Bone marrow (tissue), 2 donors: ENCODE results near the gene POLR2E.
A peak's percentile ranks its signal among the peaks of the same experiment; 100 is the strongest.
"Not testable (repeated sequence)": the region's sequence is repeated elsewhere in the genome, so short reads cannot be mapped to it uniquely, and the experiment has no call there.

Source experiments
- DNase-seq, 2 donors: peaks; one replicate each; lab custom pipeline; 2025; lab: John Stamatoyannopoulos, UW

Gene POLR2E

DNA sequence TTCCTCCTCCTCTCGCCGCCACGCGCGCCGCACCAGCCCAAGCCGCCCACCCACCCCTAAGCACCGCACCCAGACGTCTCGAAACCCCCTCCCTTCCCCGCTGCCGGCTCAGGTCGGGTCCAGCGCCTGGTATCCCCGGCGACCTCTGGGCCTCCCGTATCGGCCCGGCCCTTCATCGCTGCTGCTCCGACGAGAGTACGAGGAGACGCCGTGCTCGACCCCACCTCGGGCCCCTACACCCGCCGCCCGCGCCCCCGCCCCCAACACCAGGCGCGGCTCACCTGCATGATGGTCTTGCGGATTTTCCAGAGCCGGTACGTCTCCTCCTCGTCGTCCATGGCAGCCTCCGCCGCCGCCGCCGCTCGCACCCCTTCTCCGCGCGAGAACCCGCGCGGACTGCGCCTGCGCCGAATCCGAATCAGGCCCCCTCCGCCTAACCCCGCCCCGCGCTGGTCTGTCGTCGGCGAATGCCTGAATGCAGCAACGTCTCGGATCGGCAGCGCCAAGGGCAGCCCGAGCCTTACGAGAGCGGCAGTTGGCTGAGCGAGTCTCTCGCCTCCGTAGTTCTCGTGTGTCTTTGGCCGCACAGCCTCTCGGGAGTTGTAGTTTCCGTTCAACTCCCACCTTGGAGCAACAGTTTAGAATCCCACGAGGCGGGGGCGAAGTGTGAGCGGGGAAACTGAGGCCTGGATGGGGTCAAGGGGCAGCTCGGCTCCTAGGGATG, at the start of gene POLR2E:
Gene POLR2E, minus strand, starts transcription at position 398 of the 724 bp plus-strand sequence. Its CDS starts 60 bp downstream, at position 338.
- peak; percentile 90 to 94 for DNase-seq

DNA sequence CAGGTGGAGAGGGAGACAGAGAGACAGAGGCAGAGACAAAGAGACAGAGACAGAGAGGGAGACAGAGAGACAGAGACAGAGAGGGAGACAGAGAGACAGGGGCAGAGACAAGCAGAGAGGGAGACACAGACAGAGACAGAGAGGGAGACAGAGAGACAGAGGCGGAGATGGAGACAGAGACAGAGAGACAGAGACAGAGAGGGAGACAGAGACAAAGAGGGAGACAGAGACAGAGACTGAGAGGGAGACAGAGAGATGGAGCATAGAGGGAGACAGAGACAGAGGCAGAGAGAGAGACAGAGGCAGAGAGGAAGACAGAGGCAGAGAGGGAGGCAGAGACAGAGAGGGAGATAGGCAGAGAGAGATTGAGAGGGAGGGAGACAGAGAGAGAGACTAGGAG, 49.6 kb upstream of the POLR2E start:
- no peak for DNase-seq

DNA sequence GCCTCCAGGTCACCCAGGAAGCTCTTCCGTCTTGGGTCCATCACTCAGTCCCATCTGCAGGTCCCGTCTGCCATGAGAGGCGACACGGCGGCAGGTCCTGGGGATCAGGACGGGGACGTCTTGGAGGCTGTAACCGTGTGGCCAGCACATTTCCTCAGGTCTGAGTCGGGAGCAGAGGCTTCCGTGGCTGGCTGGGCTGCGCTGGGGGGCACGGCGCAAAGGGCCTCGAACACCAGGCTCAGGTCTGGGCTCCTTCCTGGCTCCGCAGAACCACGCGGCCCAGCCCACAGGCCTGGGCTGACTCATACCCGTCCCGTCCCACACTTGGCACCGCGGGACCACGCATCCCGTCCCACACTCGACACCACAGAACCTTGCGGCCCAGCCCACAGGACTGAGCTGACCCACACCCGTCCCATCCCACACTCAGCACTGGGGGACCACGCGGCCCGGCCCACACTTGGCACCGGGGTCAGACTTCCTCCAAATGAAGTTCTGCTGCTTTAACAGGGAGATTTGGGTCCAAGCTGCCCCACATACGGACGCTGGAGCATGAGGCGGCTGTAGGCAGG, 48.7 kb upstream of the POLR2E start:
- no peak for DNase-seq

DNA sequence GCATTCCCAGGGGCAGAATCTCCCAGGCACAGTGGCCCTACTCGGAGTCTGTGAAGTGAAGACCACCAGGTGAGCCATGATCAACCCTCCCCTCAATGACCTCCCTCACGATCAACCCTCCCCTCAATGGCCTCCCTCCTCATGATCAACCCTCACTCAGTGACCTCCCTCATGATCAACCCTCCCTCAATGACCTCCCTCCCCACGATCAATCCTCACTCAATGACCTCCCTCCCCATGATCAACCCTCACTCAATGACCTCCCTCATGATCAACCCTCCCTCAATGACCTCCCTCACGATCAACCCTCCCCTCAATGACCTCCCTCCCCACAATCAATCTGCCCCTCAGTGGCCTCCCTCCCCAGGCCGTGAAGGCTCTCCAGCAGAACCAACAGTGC, 46.8 kb upstream of the POLR2E start:
- DNase-seq, result no peak

DNA sequence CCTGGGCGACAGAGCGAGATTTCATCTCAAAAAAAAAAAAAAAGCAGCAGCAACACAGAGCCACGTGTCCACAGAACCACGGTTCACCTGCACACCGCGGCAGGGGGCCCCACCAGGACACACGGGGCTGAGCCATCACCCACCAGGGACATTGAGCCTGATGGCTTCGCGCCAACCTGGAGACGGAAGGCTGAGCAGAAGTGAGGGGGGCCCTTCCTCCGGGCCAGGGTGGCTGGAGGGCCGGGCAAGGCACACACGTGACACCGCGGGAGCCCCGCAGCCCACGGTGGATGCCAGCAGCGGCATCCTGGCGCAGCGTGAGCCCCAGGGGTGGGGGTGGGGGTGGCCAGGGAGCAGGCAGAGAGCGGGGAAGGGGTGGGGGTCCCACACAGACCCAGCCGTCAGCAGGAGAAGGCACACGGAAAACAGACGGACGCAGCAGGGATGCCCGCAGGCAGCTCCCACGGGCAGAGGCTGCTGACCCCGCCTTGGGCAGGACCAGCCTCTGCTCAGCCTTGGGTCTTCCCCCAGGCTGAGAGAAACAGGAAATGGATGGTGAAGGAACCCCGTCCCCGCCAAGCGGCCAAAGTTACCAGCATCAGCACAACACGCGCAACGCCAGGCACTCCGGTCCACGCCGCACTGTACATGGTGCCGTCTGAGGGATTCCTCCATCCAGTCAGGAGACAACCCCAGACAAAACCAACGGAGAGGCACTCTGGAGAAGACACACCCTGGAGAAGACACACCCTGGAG, 45.3 kb upstream of the POLR2E start:
- no peak for DNase-seq

DNA sequence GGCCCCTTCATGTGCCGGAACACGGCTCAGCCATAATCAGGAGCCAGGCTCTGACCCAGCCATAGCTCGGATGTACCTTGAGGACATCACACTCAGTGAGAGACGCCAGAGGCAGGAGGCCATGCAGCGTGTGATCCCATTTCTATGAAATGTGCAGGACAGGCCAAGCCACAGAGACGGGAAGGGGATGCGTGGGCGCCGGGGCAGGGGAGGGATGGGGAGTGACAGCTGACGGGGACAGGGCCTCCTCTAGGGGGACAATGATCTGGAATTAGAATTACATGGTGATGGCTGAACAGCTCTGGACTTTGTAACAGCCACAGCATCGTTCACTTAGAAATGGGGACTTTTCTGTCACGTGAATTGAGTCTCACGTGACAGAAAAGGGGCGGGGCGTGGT, 44.0 kb upstream of the POLR2E start:
- DNase-seq, result no peak

DNA sequence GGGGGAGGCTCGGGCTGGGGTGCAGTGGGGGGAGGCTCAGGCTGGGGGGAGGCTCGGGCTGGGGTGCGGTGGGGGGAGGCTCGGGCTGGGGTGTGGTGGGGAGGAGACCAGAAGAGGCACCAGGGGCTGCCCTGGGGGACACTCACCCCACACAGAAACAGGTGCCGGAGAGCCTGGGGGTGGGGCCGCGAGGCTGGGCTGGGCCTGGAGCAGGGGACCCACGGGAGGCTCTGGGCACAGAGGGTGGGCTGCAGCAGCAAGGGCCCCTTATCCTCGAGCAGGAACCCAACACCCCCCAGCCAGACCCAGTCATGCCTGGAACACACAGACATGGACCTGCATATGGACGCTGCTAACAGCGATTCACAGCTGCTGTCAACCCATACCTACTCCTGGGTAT, 42.9 kb upstream of the POLR2E start:
- no peak for DNase-seq

DNA sequence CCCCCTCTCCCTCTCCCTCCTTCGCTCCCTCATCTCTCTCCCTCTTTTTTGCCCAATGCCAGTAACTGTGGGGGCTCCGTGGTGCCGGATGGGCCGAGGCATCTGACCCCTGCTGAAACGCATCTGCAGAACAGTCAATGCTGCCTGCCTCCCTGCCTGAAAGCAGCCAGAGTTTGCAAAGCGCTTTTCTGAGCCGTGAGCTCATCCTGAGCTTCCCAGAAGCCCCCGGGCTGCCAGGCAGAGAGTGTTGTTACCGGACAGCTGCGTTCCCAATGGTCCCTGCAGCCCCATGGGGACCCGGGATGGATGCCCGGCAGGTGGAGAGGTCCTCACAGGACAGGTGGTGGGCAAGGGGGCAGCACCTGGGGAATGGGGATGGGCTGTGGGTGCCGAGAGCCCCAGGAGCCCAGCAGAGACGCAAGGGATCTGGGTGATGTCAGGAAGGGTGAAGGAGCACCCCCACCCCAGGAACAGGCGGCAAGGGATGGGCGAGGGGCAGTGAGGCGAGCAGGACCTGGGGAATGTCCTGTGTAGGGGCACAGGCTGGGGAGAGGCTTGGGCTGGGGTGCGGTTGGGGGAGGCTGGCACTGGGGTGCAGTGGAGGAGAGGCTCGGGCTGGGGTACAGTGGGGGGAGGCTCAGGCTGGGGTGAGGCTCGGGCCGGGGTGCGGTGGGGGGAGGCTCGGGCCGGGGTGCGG, 41.6 kb upstream of the POLR2E start:
- no peak for DNase-seq

DNA sequence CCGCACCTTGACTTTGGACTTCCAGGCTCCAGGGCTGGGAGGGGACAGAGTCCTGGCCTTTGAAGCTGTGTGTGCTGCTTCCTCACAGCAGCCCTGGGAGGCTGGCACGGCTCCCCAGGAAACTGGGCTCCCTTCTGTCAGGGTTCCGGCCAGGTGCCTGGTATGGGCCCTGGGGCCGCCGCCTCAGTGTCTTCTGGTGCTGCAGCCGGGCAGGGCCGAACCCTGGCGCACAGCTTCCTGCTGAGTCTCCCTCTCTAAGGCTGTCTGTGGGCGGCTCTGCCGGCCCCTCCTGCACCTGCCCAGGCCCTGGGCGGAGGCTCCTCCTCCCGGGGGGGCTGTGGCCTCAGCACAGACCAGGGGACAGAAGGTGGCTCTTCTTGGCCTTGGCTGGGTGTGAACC, 41.0 kb upstream of the POLR2E start:
- no peak for DNase-seq

DNA sequence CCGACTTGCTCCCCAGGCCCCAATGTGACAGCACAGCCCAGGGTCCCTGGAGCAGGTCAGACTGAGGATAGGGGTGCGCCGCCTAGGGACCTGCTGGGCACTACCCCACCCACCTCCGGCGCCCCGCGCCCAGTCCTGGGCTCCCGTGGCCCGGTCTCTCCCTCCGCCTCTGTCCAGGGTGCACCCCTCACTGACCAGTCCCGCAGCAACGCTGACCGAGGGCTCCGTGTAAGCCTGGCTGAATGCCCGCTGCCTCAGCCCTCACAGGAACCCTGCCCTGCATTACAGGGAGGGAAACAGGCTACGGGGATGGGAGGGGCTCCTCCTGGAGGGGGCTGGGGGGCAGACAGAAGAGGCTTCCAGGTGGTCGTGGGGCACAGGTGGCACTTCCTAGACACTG, 40.3 kb upstream of the POLR2E start:
- DNase-seq, result no peak

DNA sequence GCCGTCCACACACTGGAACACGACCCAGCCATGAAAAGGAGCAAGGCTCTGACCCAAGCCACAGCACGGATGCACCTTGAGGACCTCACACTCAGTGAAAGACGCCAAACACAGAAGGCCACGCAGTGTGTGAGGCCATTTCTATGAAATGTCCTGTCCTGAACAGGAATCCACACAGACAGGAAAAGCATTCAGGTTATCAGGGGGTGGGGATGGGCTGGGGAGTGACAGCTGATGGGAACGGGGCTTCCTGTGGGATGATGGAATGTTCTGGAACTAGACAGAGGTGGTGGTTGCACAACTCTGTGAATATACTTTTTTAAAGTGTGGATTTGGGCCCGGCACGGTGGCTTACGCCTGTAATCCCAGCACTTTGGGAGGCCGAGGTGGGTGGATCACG, 39.3 kb upstream of the POLR2E start:
- DNase-seq, result no peak

DNA sequence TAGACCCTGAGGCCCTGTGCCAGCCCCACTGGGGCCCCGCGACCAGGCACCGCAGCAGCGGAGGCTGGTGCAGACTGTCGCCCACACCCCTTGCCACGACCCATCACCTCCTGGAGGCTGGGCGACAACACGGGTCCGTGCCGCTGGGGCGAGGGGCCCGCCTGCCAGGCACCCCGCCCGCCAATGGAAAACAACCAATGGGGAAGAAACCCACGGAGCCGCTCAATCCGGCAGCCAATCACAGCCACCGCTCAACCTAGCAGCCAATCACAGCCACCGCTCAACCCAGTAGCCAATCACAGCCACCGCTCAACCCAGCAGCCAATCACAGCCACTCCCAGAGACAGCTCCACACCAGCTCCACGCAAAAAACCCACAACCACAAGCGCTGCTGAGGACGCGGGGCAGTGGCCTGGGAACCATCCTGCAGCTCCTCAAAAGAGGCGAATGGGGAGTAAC, 38.3 kb upstream of the POLR2E start:
- DNase-seq, result peak in 1 of 2 donors; percentile 31

DNA sequence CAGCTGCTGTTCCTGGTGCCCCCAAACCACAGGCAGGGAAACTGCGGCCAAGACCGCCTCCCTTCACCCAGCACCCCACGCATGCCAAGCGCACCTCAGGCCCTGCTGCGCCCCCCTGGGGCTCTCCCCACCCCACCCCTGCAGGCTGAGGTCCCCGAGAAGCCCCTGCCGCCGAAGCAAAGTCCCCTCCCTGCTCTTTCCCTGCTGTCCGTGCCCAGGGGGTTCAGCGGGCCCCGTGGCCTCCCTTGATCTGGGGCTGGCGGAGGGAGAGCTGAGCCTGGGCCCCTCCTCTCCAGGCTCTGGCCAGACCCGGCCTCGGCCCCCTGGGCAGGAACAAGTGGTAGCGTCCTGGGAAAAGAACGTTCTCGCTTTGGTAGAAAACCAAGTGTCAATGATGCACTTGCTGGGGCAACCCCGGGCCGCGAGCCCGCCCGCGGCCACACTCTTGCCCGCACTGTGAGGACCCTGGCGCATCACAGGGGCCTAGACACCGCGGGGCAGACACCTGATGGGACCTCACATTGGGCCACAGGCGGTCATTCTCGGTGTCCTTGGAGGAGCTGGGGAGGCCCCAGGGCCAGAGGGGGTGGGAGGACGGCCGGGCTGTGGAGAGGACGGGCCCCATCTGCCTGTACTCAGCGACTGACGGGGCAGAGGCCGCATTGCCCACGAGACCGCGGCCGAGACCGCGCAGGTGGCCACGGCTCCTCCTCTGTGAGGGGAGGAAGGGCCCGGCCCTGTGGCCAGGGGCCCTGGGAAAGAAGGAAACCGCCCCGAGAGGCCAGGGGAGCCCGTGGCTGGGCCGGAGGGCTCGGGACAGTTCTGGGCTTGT, 37.6 kb upstream of the POLR2E start:
- DNase-seq, result peak in 1 of 2 donors; percentile 68

DNA sequence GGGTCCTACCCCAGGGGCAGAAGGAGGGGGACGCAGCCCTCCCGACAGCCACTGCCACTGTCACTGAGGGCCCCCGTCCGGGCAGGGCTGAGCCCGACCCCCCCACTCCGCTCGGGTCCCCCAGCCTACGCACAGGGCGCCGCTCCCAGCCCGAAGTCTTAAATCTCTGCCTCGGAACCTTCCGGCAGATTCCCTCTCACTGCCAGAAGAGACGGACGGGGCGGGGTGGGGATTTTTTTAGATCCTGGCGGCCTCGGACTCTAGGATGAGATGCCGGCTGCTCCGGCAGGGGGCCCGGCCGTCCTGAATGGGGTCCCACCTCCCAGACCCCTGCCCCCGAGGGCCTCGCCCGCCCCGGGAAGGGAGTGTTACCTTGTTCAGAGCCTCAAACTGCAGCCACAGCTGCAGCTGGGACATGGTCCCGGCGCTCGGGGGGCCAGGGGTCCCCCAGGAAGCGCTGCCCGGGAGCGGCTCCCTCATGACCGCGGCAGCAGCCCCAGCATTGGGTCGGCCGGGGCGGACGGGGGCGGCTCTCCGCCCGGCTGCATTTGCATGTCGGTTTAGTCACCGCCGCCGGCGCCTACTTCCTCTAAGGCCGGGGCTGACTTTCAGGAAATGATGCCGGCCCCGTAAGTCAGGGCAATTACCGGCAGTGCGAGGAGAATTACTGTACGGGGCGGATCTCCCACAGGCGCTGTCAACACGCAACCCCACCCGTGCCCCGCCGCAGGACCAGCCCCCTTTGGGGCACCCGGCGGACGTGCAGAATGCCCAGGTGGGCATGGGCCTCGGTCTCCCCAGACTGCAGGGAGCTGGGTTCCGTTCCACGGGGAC, 36.8 kb upstream of the POLR2E start:
- DNase-seq, result peak; percentile 64 to 71

DNA sequence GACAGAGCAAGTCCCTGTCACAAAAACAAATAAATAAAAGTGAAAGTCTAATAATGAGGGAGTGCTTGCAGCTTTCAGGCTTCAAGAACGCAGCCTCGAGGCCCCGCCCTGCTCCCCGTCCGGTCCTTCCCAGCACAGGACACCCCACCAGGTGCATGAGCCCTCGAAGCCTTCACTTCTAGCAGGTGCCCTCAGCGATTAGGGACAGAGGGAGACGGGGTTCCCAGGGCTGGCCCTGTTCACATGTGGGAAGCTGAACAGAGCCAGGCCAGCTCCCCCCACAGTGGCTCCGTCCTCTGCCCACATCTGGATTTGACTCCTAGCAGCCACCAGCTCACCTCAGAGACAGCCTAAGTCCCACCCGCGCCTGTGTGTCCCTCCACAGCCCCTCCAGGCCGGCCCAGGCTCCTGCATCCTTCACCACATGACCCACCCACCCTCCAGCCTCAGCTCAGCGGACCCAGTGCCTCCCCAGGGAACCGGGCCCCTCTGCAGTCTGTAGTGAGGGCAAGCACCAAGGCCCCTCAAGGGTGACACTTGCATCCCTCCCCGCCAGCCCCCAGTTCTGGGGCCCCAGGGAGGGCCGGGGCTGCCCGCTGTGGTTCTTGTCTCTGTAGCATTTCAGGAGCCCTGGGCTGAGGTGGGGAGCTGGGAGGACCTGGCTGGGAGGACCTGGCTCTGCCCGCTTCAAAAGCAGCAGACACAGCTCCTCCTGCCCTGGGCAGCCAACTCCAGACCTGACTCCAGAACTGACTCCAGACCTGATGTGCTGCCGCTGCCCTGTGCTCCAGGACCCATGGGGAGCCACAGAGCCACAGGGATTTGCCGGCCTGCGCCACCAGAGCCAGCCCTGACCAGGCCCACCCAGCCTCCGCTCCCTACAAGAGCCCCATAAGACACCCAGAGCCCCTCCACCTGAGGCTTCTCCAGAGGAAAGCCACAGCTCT, 35.9 kb upstream of the POLR2E start:
- no peak for DNase-seq

DNA sequence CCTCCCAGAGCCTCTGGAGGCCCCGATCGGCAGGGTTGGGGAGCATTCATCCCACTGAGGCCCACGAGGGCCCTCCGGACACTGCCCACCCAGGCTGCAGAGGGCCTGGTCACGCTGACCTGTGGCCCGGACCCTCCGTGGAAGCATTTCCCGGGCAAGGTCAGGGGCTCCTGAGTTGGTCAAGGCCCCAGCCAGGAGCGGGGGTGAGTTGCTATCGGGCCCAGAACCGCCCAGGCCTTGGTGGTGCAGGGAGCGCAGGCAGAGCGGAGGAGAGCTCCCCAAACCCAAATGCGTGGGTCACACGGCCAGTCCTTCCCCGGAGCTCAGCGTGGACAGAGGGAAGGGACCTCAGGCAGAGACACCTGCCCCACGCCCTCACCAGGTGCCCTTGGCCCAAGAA, 34.4 kb upstream of the POLR2E start:
- DNase-seq, result no peak

DNA sequence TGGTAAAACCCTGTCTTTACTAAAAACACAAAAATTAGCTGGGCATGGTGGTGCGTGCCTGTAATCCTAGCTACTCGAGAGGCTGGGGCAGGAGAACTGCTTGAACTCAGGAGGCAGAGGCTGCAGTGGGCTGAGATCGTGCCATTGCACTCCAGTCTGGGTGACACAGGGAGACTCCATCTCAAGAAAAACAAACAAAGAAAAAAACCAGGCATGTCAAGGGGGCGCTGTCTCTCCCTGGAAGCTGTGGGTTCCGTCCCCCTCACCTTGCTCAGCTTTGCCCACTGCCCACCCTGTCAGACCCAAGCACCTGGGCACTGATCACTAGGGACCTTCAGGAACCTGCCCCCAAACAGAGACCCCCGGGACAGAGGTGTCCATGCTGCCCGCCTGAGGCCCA, 33.9 kb upstream of the POLR2E start:
- not testable (repeated sequence) for DNase-seq

DNA sequence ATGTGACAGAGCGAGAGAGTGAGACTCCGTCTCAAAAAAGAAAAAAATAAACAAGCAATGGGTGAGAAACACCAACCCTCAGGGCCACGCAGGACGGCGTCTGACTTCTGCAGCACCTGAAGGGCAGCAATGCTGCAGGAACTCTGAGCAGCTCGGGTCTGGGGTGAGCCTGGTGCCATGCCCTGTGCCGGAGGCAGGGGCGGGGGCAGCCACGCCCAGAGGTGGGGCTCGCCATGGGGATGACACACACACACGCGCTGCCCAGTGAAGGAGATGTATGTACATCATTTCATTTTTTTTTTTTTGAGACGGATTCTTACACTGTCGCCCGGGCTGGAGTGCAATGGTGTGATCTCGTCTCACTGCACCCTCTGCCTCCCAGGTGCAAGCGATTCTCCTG, 32.9 kb upstream of the POLR2E start:
- no peak for DNase-seq

DNA sequence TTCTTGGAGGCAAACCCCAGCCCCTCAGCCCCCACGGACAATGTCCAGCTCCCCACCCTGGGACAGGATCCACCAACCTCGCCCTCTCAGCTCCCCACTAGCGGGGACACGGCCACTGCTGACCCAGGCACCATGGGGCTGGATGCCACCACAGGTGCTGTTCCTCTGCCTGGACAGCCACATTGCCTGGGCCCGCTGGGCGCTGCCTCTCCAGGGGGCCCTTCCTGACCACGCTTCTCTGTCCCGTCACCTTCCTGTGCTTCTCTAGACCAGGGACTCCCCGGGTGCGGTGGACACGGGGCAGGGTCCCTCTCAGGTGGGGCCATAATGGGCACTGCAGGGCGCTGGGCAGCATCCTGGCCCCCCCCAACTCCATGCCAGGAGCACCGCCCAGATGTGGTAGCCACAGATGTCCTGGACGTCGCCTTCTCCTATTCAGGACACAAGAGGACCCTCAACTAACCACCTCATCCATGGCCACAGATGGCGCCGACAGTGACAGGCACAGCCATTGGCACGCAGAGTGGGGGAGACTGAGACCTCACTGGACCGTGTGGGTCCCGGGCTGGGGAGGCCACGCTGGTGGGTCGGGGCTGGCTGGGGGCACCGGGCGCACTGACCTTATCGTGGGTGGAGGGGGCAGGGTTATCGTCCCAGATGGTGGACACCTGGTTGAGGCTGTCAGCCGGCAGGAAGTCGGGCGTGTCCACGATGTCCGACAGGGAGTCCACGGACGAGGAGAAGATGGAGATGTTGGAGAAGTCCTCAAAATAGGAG, 32.0 kb upstream of the POLR2E start:
- DNase-seq, result no peak
